Stimulated activated CD4-positive, alpha-beta T cell treated with anti-CD3 and anti-CD28 coated beads, TNF-alpha, amount 100 ng/mL, for 48 hours (primary cell): ENCODE data around the gene NABP1.
"Not testable (repeated sequence)": the region's sequence is repeated elsewhere in the genome, so short reads cannot be mapped to it uniquely, and the experiment has no call there.

Source experiments
- DNase-seq, 3 donors: peaks; one replicate each; pipeline ENCODE4 v3.0.0-alpha.2; 2020; ENCODE audit warnings: low read depth in 3 of 3

NABP1 gene, protein sequence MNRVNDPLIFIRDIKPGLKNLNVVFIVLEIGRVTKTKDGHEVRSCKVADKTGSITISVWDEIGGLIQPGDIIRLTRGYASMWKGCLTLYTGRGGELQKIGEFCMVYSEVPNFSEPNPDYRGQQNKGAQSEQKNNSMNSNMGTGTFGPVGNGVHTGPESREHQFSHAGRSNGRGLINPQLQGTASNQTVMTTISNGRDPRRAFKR

DNA sequence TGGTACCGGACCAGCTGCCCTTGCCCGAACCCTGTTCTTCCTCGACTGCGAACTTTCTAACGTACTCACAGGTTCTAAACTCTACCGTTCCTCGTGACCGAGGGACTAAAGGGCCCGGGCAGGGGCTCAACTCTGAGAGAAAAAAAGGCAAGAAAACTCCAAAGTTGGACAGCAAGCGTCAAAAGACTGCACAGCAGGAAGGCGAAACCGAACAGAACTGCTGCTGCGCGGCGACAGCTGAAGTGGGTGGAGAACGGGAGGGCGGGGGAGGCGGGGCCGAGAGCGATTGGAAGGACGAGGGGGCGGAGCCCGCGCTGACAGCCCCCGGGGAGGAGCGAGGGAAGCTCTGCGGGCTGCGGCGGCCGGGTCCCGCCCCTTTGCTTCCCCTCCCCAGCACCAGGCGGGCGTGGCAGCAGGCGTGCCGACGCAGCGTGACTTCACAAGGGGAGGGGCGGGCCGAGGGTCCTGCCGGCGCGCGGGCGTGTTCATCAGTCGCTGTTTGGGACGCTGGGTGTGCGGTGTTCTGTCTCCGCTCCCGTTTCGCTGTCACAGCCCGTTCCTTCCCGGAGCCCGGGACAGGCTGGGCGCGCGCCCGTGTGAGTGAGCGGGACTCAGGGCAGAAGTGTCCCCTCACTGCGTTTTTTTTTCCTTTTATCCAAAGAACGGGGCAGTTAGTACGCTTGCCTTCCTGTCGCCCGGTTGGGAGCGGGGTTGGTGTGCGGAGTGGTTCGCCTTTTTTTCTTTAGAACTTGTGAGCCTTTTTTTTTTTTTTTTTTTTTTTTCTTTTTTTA lies at the start of gene NABP1:
TSS of gene NABP1 (plus strand) at position 491 of the 791 bp plus-strand sequence. CDS start 479 bp downstream, outside the sequence.
- peak; percentile 95 to 98 (median 97) for DNase-seq

DNA sequence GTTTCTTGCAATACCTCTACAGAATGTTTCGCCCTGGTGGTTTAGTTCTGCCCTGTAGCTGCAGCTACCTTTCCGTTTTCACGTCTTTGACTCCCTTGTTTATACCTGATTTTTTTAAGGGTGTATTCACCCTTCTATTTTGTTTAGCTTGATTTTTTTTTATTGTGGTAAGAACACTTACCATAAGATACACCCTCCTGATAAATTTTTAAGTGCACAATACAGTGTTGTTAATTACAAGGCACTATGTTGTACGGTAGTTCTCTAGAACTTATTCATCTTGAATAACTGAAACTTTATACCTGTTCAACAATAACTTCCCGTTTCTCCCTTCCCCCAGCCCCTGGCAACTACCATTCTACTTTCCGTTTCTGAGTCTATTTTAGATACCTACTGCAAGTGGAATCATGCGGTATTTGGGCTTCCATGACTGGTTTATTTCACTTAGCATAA lies 48.9 kb upstream of the NABP1 start:
- DNase-seq = no peak

DNA sequence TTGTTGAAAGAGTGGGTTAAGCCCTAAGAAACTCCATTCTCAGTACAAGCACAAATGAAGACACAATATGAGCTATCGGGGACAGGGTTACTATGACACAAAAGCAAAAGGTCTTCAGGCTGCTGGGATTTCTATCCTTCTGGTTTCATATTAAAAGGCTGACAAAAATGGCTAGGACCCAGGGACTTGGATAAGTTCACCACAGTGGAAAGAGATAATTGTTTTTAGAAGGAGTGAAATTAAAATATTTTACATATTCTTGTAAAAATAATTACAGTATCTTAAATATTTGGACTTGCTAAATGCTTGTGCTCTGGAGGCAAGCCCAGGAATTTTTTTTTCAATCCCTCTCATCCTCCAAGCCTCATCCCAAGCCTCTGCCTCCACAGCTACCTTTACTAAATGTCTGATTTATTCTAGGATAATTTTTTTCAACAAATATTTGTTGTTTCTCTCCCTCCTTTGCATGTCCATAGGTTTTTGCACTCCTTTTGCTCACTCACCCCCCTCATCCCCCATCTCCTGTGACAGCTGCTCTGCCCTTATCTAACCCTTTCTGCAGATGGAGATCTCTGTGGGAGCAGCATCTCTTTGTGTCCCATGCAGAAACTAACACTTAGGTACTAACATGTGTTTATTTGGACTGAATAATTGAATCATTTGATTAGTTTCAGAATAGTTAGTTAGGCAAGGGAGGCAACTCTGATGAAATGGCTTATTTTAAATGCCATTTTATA lies 47.8 kb upstream of the NABP1 start:
- no peak for DNase-seq

DNA sequence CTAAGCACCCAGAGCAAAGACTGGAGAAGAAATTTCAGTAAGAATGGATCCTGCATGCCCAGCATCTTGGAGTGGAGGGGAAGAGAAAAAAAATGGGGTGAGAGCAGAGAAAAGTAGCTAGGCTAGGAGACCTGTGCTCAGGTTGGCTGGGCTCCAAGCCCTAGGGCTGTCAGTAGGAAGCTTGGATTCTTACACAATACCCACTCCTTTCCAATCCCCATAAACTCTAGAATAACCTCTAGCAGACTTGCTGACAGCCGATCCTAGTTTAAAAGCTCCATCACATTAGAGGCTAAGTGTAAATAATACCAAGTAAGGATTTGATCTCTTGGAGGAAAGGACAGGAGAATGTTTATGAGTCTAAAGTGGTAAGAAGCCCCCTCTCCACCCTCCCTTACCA lies 46.2 kb upstream of the NABP1 start:
- no peak for DNase-seq

DNA sequence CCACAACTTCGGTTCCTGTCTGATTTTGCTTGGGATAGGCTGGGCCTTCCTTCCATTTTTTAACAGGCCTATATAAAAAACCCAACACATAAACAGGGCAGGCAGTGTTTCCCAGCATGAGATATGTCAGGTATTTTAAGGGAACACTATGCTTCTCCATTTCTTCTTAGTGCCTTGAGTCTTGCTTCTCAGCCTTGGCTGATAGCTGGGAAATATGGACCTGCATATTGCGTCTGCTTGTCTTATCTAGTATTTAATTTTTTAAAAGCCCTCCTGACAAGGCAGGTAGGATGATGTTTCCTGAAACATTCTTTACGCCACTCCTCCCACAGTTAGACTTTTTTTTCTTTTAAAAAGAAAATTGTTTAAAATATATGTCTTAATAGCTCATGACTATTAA lies 45.5 kb upstream of the NABP1 start:
- no peak for DNase-seq

DNA sequence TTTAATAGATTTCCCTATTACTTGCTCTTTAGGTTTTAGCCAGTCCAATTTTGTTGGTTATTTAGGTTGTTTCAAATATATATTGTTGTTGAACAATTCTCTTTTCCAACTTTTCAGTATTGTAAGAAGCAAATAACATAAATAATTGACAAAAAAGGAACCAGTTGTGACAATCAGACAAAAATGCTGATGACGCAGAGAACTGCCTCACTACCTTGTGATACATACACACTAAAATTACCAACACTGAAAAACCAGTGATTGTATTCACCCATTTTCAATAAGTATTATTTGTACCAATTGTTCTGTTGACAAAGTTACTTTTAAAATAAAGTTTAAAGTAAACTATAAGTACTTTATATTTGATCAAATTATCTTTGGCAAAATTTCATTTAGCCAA lies 43.1 kb upstream of the NABP1 start:
- no peak for DNase-seq

DNA sequence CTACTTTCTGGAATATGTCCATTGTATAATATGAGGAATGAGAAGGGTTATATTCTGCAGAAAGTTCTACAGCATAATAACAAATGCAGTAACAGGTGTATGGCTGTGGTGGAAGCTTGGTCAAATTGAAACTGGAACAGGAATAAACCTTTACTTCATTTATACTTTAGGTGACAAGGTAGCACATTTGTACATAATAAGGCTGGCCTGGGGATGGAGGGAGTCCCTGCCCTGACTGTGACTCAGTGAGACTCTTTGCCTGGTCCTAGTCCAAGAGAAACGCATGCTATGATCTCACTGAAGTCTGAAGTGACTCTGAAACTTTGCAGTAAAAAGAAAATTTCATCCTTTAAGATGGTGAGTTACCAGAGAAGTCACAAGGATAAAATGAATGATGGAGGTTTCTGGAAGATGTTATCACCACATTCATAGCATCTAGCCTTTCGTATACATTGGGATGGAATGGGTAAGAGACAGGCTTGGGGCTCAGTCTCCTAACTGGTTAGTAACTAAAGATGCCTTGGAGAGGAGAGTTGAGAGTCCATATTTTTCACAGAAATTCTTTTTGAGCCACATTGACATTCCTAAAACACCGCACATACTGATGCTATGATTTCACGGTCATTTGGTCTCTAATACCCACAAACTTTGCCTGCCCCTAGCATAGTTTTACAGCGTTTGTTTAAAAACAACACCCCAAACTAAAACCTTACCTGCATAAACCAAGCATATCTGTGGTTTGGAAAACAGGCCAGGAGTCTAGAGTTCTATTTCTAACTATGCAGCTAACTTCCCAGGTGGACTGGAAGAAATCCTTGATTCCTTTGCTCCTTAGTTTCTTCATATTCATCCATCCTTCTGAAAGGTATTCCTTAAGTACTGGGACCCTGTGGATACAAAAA lies 42.4 kb upstream of the NABP1 start:
- DNase-seq = no peak

DNA sequence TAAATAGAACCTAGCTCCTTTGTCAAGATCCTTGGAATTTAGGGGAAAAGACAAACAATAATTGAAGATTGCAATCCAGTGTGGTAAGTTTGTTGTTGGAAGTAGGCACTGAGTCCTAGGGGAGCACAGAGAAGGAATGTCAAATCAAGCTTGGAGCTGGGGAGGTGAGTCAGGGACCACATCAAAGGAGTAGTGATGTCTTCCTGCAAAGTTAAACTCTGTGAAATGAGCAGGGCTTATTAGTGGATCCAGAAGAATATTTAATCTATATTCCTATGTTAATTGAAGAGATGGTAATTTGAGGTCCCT lies 41.7 kb upstream of the NABP1 start:
- no peak for DNase-seq

DNA sequence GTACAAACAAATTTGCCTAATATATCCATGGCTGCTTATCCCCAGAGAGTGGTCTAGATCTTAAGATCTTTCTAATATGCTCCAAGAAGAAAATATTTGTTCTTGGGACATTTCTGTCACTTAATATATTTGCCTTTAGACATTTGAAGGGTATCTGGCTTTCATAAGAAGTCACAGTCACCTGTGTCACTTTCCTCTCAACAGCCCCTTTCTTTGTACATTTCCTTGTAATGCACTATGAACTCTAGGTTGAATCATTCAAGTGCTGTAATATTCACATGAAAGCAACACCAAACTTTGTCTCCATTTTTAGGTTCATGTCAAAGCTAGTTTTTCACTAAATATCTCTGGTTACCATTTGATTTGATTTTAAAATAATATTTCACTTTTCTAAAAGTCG lies 41.4 kb upstream of the NABP1 start:
- no peak for DNase-seq

DNA sequence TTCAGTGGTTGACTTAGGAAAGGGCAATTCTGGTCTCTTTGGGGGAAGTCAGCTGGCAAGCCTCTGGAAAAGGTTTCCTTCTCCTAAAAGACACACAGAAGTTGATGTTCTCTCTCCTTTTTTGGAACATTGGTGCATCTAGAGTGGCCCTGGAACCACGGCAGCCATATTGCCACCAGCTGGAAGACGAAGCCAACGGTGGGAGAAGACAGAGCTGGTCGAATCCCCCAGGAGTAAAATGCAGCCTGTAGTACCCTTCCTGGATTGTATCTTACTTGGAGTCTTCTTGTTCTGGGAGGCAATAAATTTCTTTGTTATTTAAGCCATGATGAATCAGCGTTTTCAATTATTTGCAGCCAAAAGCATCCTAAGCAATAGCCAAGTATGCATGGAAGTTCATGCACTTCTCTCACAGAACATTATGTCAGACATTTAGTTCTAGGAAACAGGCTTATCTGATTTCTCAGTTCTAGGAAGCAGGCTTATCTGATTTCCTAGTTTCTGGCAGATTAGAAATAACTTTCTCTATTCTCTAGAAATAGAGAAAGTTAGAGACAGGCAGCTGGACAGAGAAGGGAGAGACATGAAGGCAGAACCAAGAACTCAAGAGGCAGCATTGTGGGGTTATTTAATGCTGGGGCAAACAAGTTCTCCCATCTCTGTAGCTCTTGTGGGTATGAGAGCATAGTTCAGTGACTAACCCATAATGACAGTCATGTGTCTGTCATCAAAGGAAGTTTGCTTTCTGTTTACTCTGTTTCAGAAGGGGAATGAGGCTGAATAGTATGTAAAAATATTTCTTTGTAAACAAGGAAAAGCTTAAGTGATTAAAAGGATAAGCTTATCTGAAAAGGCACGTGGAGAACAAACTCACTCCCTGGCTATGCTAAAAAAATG lies 40.5 kb upstream of the NABP1 start:
- DNase-seq = no peak

DNA sequence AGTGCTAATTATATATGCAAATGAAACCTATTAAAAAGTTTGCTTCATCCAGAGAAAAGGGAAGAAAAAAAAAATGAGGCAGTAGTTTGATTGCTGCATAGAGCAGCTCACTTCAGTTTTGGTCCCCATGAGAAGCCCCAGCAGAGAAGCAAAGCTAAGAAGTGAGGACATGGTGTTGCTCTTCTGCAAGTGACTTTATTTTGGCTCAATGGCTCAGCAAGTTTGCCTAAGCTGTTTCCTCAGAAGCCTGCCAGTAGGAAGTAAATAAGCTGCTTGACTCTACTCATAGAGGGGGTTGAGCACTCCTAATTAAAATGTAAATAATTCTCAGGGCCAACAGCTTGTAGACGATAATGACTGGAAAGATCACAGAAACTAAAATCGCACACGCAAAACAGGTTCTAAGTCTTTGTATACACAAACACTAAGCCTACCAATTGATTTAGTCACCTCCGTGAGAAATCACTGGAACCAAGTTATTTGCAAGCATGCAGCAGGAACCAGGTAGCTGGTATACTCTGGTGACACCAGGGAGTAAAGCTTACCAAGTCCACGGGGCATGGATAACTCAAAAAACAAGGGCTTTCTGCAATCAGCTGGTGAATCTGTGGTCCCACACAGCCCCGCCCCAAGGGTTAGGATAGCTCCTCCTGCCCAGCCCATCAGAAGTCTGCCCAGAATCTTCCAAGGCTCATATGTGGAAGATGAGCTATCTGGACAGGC lies 39.7 kb upstream of the NABP1 start:
- DNase-seq = no peak

DNA sequence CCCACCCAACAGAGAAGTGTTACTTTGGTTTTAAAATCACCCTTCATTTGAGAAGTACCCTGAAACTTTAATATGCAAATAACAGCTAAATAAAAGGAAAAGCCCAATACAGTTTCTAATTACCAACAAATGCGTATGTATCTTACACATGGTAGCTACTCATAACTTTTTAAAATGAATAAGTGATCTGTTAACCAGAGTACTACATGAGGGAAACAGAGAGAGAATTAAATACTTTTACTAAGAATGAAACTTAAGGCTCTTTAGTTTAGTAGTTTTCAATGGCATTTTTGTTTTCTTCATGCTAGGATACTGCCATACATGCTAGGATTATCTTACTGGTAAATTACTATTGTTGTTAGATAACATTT lies 39.1 kb upstream of the NABP1 start:
- DNase-seq = no peak

DNA sequence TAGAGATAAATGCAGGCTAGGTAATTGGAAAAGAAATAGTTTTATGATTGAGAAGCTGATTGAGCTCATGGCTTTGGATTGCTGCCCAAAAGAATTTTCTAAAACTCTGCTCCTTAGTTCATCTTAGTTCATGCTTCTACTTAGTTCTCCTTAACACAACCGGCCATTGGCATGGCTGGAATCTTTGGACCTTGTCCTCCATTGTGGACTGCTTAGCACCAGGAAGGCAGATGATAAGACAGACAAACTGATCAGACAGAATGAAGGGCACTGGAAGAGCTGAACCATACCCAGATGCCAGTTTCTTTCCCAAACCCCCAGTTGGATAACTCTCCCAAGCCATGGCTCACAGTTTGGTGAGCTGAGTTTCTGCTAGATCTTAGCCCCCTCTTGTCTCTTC lies 36.3 kb upstream of the NABP1 start:
- DNase-seq = no peak

DNA sequence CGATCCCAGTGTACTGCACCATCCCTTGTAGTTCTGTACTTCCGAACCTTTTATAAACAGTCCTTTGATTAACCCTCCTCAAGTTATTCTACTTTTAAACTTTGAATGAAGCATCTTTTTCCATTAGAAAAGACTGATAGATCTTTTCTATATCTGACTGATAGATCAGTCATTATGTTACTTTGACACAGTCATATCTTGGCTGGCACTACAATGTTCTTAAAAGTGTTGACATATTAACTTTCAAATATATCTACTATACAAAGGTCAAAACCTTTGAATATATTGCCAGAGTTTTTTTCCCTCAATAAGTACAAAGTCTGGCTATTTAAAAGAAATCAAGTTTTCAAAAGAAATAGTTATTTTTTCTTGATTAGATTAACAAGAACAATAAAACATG lies 35.4 kb upstream of the NABP1 start:
- no peak for DNase-seq

DNA sequence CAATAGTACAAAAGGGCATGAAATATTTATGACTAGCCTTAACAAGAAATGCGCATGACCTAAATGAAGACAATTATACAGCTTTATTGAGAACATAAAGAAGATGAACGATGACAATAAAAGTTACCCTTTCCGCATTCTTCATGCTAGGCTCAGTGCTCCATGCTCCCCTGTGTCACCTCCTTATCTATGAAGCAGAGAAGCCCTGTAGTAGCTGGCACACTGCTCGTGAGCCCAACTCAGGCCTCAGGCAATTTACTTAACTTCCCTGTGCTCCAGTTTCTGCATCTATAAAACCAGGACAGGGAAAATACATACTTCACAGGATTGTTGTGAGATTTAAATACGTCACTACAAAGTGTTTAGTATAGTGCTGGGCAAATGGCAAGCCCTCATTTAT lies 34.5 kb upstream of the NABP1 start:
- DNase-seq = no peak

DNA sequence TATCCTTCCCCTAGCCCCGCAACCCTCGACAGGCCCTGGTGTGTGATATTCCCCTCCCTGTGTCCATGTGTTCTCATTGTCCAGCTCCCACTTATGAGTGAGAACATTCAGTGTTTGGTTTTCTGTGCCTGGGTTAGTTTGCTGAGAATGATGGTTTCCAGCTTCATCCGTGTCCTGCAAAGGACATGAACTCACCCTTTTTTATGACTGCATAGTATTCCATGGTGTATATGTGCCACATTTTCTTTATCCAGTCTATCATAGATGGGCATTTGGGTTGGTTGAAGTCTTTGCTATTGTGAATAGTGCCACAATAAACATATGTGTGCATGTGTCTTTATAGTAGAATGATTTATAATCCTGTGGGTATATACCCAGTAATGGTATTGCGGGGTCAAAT lies 33.3 kb upstream of the NABP1 start:
- not testable (repeated sequence) for DNase-seq

DNA sequence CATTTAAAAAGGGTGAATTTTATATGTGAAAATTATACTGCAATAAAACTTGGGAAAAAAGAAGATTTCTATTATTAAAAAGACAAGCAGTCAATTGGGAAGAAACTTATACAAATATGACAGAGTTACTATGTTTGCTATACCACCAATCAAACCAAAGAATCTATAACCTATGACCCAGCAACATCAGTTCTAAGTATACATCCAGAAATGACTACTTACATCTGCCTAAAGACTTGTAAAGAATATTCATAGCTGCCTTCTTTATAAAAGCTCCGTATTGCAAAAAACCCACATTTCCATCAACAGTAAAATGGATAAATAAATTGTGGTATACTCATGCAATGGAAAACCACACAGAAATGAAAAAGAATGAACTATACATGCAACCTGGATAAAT lies 32.9 kb upstream of the NABP1 start:
- DNase-seq = no peak

DNA sequence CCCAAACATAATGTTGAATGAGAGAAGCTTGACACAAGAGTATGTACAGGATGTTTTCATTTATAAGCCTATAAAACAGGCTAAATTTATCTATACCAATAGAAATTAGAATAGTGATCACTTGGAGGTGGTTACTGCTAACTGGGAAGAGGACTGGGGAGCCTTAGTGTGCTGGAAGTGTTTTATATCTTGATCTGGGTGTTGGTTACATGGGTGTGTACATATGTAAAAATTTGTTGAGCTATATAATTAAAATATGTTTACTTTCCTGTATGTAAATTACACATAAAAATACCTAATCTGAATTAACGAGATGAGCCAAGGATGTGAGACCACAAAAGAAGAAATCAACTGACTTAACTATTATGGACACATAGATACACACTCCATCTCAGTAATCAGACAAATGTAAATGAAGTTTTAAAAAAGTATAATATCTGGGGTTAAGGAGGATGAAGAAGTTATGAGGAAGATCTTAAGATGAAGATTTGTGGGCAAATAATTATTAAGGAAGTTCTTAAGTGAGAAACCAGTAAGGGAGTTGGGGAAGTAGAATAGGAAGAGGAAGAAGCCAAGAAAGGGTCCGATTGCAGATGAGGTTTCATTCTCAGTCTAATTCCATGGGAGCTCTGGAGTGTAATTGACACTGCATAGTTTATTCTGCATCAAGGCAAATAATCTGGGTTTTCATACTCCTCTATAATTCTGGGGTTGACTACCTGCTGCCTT lies 32.3 kb upstream of the NABP1 start:
- DNase-seq = no peak

DNA sequence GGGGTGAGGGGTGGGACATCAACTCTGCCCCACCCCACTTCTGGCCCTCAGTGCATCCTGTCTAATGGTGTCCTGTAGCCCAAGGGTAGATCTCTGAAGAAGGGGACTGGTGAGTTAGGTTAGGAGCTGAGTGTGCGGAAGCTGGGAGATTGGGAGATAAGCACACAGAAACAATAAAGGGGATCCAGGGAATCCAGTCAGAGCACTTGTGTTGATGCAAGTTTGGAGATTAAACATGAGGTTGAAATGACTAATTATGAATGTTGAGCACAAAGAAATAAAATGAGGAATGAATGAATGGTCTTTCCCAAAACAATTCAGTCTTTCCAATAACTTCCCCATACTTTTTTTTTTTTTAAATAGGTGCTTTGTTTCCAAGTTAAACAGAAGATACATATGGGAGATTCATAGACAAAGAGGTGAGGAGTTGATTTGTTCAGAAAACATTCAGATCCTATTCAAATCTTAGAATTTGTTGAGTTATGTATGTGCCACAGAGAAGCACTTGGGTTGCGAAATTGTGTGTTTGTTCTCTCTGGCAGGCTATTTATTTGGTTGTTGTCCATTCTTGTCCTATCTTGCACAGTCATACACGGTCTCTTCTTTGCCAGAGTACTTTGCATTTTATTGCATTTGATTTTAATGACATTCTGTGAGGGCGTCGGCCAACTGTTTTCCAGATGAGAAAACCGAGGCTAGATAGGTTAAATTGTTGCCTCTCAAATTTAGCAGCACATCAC lies 31.6 kb upstream of the NABP1 start:
- no peak for DNase-seq
